Activated CD8-positive, alpha-beta T cell treated with anti-CD3 and anti-CD28 coated beads, Interleukin-2, amount 10 ng/mL, durations not matched to agents 7 days and 5 days (primary cell): ENCODE data around the gene SV2C. TPM values are rescaled to one million over a fixed set of nuclear protein-coding genes. Genes with fewer than 3 reads are reported as not detected.

Experiments used
- ATAC-seq: fragments of 150-1000 bp; cut with Tn5 transposase; one replicate; pipeline ENCODE4 v1.10.0; 2021; ENCODE audit warnings: moderate library complexity
- CTCF ChIA-PET: fragments of 350-600 bp; sonication (Branson Sonifier 250); formaldehyde crosslinking; loops from one replicate; lab custom pipeline; 2021; ENCODE audit warnings: antibody characterized with exemption; lab: Charles Lee
- POLR2A ChIA-PET: fragments of 350-600 bp; sonication (Branson Sonifier 250); formaldehyde crosslinking; loops from one replicate; lab custom pipeline; 2021; ENCODE audit warnings: antibody characterized with exemption; lab: Charles Lee
- DNase-seq: peaks from one replicate; pipeline ENCODE4 v3.0.0-alpha.2; 2020
- H3K27ac Mint-ChIP-seq: one replicate; pipeline ENCODE4 v1.8.0; 2021; ENCODE audit warnings: mild to moderate bottlenecking, mixed read lengths
- H3K27me3 Mint-ChIP-seq: one replicate; pipeline ENCODE4 v1.8.0; 2021; ENCODE audit warnings: low read depth, mixed read lengths
- H3K36me3 Mint-ChIP-seq: one replicate; pipeline ENCODE4 v1.8.0; 2021; ENCODE audit warnings: low read depth, mixed read lengths
- H3K4me1 Mint-ChIP-seq: one replicate; pipeline ENCODE4 v1.8.0; 2021; ENCODE audit warnings: low read depth, mixed read lengths
- H3K4me3 Mint-ChIP-seq: one replicate; pipeline ENCODE4 v1.8.0; 2021; ENCODE audit warnings: mild to moderate bottlenecking, mixed read lengths
- H3K9me3 Mint-ChIP-seq: one replicate; pipeline ENCODE4 v1.8.0; 2022; ENCODE audit warnings: mixed read lengths; ENCODE audit not compliant: insufficient read depth
- total RNA-seq, 2 experiments: library from RNA; stranded (reverse); gene quantifications; one replicate each; pipeline ENCODE4 v1.2.3, GENCODE V29; 2021

Gene SV2C
- total RNA-seq, 2 experiments from 2014 or later: 0.03 TPM; not detected in 1

GRCh38 chr5:76271836-76272235 is 188.7 kb downstream of the SV2C start:
- H3K36me3 Mint-ChIP-seq: no peaks in the 10 kb centered on the region
- H3K27ac Mint-ChIP-seq: no peak overlapping the region
- ChIA-PET POLR2A (no interaction called here), CTCF (interaction anchor here (1.8 kb wide), 1 partner anchor 15 kb away, joined by 7 read pairs; no protein-coding TSS in a partner anchor)
- H3K27me3 Mint-ChIP-seq: no peaks in the 10 kb centered on the region
- no peak overlapping the region for H3K4me3 Mint-ChIP-seq
- DNase-seq (no peak), ATAC-seq (no peak)
- H3K4me1 Mint-ChIP-seq: peaks cover 21% of the 10 kb centered on the region
- H3K9me3 Mint-ChIP-seq: no peaks in the 10 kb centered on the region

DNA sequence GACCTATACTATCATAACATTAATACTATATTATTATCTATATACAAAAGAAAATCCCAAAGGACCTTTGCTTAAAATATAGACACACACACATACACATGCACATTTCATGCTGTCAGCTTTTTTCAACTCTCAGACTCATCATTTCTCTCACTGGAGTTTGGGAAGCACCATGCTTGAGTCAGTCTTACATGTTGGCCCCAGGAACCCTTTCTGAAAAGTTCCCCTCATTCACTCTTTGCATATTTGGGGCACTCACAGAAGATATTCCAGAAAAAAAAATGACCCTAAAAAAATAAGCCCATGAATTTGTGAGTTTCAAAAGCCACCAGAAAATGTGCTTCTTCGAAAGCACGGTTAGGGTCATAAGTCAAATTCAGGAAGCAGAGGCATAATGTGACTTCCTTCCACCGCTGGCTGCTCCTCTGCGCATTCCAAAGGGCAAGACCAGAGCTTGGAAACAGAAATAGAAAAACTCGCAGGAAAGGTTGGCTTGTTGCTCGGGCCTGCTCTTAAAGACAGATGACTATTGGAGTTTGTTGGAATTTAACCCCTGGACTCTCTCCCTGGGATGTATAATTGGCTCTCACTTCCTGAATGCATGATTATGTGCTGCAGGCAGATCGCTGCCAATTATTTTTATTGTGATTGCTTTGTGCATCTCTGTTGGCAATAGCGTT is 190.2 kb downstream of the SV2C start:
- no peak overlapping the region for H3K4me3 Mint-ChIP-seq
- no peaks in the 10 kb centered on the region for H3K36me3 Mint-ChIP-seq
- H3K4me1 Mint-ChIP-seq: peaks cover 21% of the 10 kb centered on the region
- CTCF ChIA-PET: interaction anchor here (0.7 to 1.8 kb wide), 2 partner anchors 17 to 791 kb away, joined by 3 to 7 read pairs; no protein-coding TSS in a partner anchor
- POLR2A ChIA-PET: interaction anchor here (0.6 kb wide), 1 partner anchor 531 kb away, joined by 3 read pairs; no protein-coding TSS in a partner anchor
- ATAC-seq (no peak), DNase-seq (no peak)
- no peak overlapping the region for H3K27ac Mint-ChIP-seq
- H3K27me3 Mint-ChIP-seq: no peaks in the 10 kb centered on the region
- H3K9me3 Mint-ChIP-seq: no peaks in the 10 kb centered on the region

DNA sequence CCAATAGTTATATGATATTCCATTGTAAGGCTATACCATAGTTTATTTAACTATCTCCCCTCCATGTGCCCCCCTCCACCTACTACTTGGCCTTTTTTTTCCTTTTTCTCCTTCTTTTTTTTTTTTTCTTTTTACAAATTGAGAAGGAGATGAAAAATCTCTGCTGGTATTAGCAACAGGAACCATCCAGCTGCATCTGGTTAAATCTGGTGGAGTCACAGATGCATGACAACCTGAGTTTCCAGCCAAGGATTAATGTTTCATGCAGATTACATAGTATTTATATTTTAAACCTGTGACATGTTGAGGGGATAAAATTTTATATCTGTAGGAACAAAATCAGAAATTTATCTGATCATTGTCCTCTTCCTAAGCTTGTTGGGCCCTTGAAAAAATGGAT is 191.4 kb downstream of the SV2C start:
- POLR2A ChIA-PET: no interaction called here
- H3K4me1 Mint-ChIP-seq: peaks cover 14% of the 10 kb centered on the region
- no peak overlapping the region for H3K27ac Mint-ChIP-seq
- H3K27me3 Mint-ChIP-seq: no peaks in the 10 kb centered on the region
- H3K9me3 Mint-ChIP-seq: no peaks in the 10 kb centered on the region
- no peak for ATAC-seq
- no peak overlapping the region for H3K4me3 Mint-ChIP-seq
- CTCF ChIA-PET: no interaction called here
- H3K36me3 Mint-ChIP-seq: no peaks in the 10 kb centered on the region
- DNase-seq: no peak

DNA sequence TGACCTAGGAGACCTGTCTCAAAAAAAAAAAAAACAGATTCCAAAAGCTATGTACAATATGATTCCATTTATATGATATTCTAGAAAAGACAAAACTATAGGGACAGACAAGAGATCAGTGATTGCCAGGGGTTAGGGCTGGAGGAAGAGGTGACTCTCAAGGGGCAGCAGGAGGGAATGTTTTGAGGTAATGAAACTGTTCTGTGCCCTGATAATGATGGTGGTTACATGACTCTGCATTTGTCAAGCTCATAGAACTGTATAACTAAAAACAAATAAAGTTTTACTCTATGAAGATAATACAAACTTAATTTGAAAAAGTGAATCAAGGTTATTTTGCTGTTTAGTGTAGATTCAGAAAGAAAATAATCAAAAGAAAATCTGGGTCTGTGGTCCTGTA is 194.6 kb downstream of the SV2C start:
- H3K4me3 Mint-ChIP-seq: no peak overlapping the region
- no peaks in the 10 kb centered on the region for H3K36me3 Mint-ChIP-seq
- CTCF ChIA-PET: no interaction called here
- no peak for ATAC-seq
- POLR2A ChIA-PET: no interaction called here
- peaks cover 2% of the 10 kb centered on the region for H3K27me3 Mint-ChIP-seq
- no peak for DNase-seq
- no peak overlapping the region for H3K27ac Mint-ChIP-seq
- no peaks in the 10 kb centered on the region for H3K4me1 Mint-ChIP-seq
- no peaks in the 10 kb centered on the region for H3K9me3 Mint-ChIP-seq

DNA sequence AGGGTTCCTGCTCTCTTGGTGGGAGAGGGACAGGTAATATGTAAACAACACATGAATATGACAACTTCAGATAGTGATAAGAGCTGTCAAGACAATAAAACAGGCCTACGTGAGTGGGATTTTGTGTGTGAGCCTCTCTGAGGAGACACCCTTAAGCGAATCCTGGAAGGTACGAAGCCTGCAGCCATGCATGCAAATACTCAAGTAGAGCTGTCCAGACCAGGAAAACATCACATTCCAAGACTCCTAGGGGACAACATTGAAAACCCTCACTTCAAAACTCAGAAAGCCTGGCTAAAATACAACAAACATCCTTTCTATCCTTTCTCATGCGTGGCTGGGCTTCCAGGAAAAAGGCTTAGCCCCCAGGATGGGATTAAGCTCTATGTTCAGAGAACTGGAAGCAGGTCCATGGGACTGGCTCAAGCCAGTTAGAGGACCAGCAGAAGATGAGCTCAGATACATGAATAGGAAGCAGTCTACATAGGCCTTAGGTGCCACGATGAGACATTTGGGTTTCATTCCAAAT is 195.1 kb downstream of the SV2C start:
- Mint-ChIP-seq H3K27ac (no peak overlapping the region), H3K36me3 (no peaks in the 10 kb centered on the region), H3K4me3 (no peak overlapping the region), H3K27me3 (peaks cover 2% of the 10 kb centered on the region), H3K9me3 (no peaks in the 10 kb centered on the region), H3K4me1 (no peaks in the 10 kb centered on the region)
- ATAC-seq: no peak
- ChIA-PET CTCF (interaction anchor here (1.5 kb wide), 1 partner anchor 31 kb away, joined by 5 read pairs; no protein-coding TSS in a partner anchor), POLR2A (no interaction called here)
- no peak for DNase-seq

- Mint-ChIP-seq H3K4me1 (peaks cover 5% of the 10 kb centered on the region), H3K36me3 (no peaks in the 10 kb centered on the region), H3K27me3 (peaks cover 2% of the 10 kb centered on the region), H3K4me3 (no peak overlapping the region), H3K9me3 (no peaks in the 10 kb centered on the region), H3K27ac (no peak overlapping the region)
- ChIA-PET POLR2A (no interaction called here), CTCF (no interaction called here)
- DNase-seq (no peak), ATAC-seq (no peak)
These were observed 197.3 kb downstream of the SV2C start for GRCh38 chr5:76280494-76280893.

DNA sequence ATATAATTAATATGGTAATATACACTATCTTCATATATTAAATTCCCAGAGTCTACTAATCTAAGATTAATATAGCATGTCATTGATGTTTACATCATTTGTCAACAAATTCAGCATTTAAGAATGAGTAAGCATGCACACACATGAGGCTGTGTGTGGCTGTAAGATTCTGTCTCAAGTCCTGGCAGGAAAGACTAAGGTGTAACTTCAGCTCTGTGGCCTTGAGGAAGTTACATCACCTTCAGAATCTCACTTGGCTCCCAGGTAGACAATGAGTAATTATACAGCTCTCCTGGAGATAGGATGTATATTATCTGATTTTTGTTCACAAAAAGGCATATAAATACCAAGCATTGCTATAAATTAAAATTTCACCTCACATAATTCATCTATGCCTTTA is 200.5 kb downstream of the SV2C start:
- peaks cover 2% of the 10 kb centered on the region for H3K27me3 Mint-ChIP-seq
- ChIA-PET CTCF (interaction anchor here (1.1 to 2.1 kb wide), 2 partner anchors 17 to 26 kb away, joined by 4 to 5 read pairs; no protein-coding TSS in a partner anchor), POLR2A (no interaction called here)
- H3K27ac Mint-ChIP-seq: no peak overlapping the region
- ATAC-seq (peak; percentile 51), DNase-seq (no peak)
- peaks cover 5% of the 10 kb centered on the region for H3K4me1 Mint-ChIP-seq
- H3K9me3 Mint-ChIP-seq: no peaks in the 10 kb centered on the region
- H3K36me3 Mint-ChIP-seq: no peaks in the 10 kb centered on the region
- no peak overlapping the region for H3K4me3 Mint-ChIP-seq

- POLR2A ChIA-PET: no interaction called here
- no peak for DNase-seq
- Mint-ChIP-seq H3K27ac (no peak overlapping the region), H3K27me3 (peaks cover 3% of the 10 kb centered on the region), H3K4me1 (peaks cover 8% of the 10 kb centered on the region), H3K36me3 (no peaks in the 10 kb centered on the region), H3K4me3 (no peak overlapping the region), H3K9me3 (no peaks in the 10 kb centered on the region)
- ATAC-seq: no peak
- CTCF ChIA-PET: no interaction called here
These were observed 206.5 kb downstream of the SV2C start for GRCh38 chr5:76289692-76290091.

DNA sequence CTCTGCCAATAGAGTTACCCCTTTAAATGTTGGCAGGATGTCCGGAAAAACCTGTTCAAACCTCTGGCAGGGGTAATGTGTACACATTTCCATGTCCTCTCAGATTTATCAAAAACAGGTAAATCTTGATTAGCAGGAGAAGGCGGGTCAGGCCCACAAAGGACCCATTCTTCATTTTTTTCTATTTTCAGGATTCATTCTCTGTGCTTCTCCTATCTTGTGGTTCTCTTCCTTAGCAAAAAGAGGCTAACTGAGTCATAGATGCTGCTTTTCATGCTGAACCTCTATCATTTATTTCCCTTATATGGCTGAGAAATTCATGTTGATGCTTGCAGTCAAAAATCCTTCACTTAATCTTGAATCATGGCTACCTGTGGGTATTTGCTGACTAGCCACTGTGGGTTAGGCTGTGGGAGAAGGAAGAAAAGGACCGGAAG is 207.2 kb downstream of the SV2C start:
- Mint-ChIP-seq H3K27ac (peak overlapping the region; percentile 13), H3K4me3 (no peak overlapping the region), H3K4me1 (peaks cover 8% of the 10 kb centered on the region), H3K9me3 (no peaks in the 10 kb centered on the region), H3K27me3 (peaks cover 3% of the 10 kb centered on the region), H3K36me3 (no peaks in the 10 kb centered on the region)
- ChIA-PET CTCF (interaction anchor here (0.7 kb wide), 1 partner anchor 21 kb away, joined by 3 read pairs; no protein-coding TSS in a partner anchor), POLR2A (no interaction called here)
- DNase-seq (no peak), ATAC-seq (no peak)

DNA sequence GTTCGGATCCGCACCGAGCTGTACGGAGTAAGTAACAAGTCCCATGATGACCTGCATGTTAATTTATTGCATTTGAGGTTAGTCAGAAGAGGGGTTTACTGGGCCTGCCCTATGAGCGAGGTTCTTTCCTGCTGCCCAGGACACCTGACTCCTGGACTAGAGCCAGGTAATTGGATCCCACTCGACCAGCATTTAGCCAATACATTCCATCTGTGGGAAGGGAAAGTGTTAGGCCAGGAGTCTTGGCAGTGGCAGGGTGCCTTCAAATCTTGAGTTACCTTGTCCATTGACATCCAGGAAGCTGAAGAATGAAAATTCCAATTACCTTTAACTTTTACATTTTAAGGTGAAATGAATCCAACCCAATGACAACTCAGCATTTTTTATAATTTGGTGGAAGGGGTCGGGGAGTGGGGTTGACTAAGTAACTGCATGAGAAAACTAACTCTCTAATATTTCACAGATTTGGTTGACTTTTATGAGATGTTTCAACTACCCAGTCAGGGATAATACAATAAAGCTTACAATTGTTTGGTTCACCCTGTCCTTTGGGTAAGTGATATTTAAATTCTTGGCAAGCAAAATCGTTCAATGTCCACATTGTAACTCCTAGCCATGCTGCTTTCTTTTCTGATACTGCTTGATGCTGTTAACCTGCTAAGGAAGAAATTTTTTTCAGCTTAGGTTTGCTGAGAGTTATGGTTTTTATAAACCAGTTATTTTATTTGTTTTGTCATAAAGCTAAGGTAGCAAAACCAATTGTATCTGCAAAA is 208.3 kb downstream of the SV2C start:
- DNase-seq (no peak), ATAC-seq (no peak)
- POLR2A ChIA-PET: interaction anchor here (1.3 kb wide), 1 partner anchor 112 kb away, joined by 3 read pairs; no protein-coding TSS in a partner anchor
- Mint-ChIP-seq H3K27ac (no peak overlapping the region), H3K27me3 (peaks cover 10% of the 10 kb centered on the region), H3K4me1 (peaks cover 8% of the 10 kb centered on the region), H3K9me3 (no peaks in the 10 kb centered on the region), H3K36me3 (no peaks in the 10 kb centered on the region), H3K4me3 (no peak overlapping the region)
- CTCF ChIA-PET: no interaction called here

DNA sequence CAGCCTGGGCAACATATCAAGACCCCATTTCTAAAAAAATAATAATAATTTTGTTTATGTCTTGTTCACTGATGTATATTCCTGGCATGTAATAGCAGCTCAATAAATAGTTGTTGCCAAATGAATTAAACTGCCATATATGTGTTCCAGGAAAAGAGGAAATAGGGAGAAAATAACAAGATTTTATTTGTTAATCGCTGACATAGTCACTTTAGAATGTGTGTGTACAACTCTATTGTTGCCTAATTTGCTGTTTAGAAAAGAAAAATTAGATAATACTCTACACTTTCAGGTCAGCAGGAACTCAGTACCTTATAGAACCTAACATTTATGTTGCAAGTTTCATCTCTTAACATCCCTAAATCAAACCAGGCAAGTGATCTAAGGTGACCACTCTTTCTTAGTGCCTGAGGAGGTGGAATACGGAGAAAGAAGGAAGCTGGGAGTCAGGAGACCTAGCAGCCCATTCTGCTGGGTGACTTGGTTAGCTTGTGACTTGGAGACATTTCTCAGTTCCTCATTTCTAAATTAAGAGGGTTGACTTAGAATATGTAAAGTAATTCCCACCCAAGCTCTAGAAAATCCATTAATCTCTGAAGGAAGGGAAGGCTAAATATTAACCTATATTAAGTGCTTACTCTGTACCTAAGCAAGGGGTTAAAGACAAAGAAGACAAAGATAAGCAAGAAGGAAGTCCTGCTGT is 209.6 kb downstream of the SV2C start:
- H3K27me3 Mint-ChIP-seq: peaks cover 12% of the 10 kb centered on the region
- CTCF ChIA-PET: no interaction called here

More for the DNA sequence above, 209.6 kb downstream of the SV2C start:
- ATAC-seq: no peak
- H3K36me3 Mint-ChIP-seq: no peaks in the 10 kb centered on the region
- POLR2A ChIA-PET: no interaction called here
- H3K4me1 Mint-ChIP-seq: peaks cover 8% of the 10 kb centered on the region
- DNase-seq: no peak
- no peak overlapping the region for H3K4me3 Mint-ChIP-seq
- H3K9me3 Mint-ChIP-seq: no peaks in the 10 kb centered on the region
- H3K27ac Mint-ChIP-seq: no peak overlapping the region
